Fibroblast of lung (primary cell): ENCODE results near the gene SLC25A12.

ENCODE experiments used
- EZH2 ChIP-seq: IDR thresholded peaks from 2 replicates; pipeline ENCODE4 v1.5.1; 2012; ENCODE audit warnings: low read length, control low read depth, mild to moderate bottlenecking; ENCODE audit errors: missing control alignments
- TF ChIP-seq, protein P1 (sequence below), 2 donors: IDR thresholded peaks in 1 of 2; conservative IDR thresholded peaks in 1 of 2; 1 replicate in 1 of 2; 2 replicates in 1 of 2; pipeline ENCODE4 v1.5.1; 2011 to 2012; ENCODE audit warnings: low read length in 2 of 2, control low read depth in 1 of 2, inconsistent platforms in 1 of 2, low read depth in 1 of 2, mild to moderate bottlenecking in 1 of 2

GRCh38 chr2:171834286-171834685 is 59.8 kb downstream of the SLC25A12 start:
- TF ChIP-seq, protein P1, sequence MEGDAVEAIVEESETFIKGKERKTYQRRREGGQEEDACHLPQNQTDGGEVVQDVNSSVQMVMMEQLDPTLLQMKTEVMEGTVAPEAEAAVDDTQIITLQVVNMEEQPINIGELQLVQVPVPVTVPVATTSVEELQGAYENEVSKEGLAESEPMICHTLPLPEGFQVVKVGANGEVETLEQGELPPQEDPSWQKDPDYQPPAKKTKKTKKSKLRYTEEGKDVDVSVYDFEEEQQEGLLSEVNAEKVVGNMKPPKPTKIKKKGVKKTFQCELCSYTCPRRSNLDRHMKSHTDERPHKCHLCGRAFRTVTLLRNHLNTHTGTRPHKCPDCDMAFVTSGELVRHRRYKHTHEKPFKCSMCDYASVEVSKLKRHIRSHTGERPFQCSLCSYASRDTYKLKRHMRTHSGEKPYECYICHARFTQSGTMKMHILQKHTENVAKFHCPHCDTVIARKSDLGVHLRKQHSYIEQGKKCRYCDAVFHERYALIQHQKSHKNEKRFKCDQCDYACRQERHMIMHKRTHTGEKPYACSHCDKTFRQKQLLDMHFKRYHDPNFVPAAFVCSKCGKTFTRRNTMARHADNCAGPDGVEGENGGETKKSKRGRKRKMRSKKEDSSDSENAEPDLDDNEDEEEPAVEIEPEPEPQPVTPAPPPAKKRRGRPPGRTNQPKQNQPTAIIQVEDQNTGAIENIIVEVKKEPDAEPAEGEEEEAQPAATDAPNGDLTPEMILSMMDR (conservative IDR thresholded peaks at IDR 0.05 in 1 of 2, IDR thresholded peaks at IDR 0.05 in 1 of 2; ENCODE audit: low read depth in 1 of 2, low read length in 2 of 2) = no peak
- no peak for TF ChIP-seq EZH2
